RWPE2 (cell line): ENCODE measurements around the gene EXOC6B.

Experiments
- ATAC-seq: fragments of 200-7000 bp; cut with Tn5 transposase; 3 replicates; pipeline ENCODE4 v1.9.1; 2021; ENCODE audit warnings: low read depth
- DNase-seq: peaks from one replicate; pipeline ENCODE4 v3.0.0-alpha.2; 2020; ENCODE audit warnings: low spot score
- H3K27ac ChIP-seq: fragments of 450-650 bp; 2 replicates; pipeline ENCODE4 v1.5.1; 2017; ENCODE audit warnings: mild to moderate bottlenecking; ENCODE audit not compliant: poor library complexity, severe bottlenecking
- H3K27me3 ChIP-seq: fragments of 250-450 bp; sonication (Bioruptor Pico); 2 replicates; pipeline ENCODE4 v1.5.1; 2021; ENCODE audit warnings: mild to moderate bottlenecking, moderate library complexity; ENCODE audit not compliant: insufficient read depth, poor library complexity, severe bottlenecking
- H3K36me3 ChIP-seq: fragments of 250-450 bp; sonication (Bioruptor Pico); 2 replicates; pipeline ENCODE4 v1.5.1; 2020; ENCODE audit warnings: low read depth, mild to moderate bottlenecking, moderate library complexity
- H3K4me1 ChIP-seq: fragments of 250-450 bp; sonication (Bioruptor Pico); 2 replicates; pipeline ENCODE4 v1.5.1; 2021; ENCODE audit warnings: mild to moderate bottlenecking, moderate library complexity; ENCODE audit not compliant: insufficient read depth, poor library complexity, severe bottlenecking
- H3K4me3 ChIP-seq: fragments of 250-450 bp; sonication (Bioruptor Pico); 2 replicates; pipeline ENCODE4 v1.5.1; 2021; ENCODE audit warnings: mild to moderate bottlenecking, moderate library complexity; ENCODE audit not compliant: severe bottlenecking
- H3K9me3 ChIP-seq: fragments of 250-450 bp; sonication (Bioruptor Pico); 2 replicates; pipeline ENCODE4 v1.5.1; 2021; ENCODE audit warnings: mild to moderate bottlenecking, moderate library complexity; ENCODE audit not compliant: severe bottlenecking
- TF ChIP-seq, protein P1 (sequence below): fragments of 450-650 bp; IDR thresholded peaks from one replicate; pipeline ENCODE4 v1.5.1; 2017; ENCODE audit warnings: mild to moderate bottlenecking, moderate library complexity; ENCODE audit not compliant: poor library complexity, severe bottlenecking

Gene EXOC6B

DNA sequence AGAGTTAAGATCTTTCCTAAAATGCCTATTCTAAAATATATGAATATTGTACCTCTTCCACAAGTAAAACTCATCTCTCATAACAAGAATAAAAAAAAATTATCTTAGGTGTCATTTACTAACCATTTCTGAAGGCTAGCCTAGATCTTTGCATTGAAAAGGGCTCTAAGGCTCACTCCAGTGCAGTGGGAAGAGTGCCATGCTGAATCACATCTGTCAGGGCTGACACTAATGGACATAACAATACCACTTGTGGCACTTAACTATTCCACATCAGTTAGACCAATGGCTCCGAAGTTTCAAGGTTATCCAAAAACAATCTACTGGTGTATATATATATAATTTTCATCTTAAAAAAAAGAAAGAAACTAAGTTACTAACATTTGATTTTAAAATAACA is 130.2 kb downstream of the EXOC6B start:
- TF ChIP-seq, protein P1, sequence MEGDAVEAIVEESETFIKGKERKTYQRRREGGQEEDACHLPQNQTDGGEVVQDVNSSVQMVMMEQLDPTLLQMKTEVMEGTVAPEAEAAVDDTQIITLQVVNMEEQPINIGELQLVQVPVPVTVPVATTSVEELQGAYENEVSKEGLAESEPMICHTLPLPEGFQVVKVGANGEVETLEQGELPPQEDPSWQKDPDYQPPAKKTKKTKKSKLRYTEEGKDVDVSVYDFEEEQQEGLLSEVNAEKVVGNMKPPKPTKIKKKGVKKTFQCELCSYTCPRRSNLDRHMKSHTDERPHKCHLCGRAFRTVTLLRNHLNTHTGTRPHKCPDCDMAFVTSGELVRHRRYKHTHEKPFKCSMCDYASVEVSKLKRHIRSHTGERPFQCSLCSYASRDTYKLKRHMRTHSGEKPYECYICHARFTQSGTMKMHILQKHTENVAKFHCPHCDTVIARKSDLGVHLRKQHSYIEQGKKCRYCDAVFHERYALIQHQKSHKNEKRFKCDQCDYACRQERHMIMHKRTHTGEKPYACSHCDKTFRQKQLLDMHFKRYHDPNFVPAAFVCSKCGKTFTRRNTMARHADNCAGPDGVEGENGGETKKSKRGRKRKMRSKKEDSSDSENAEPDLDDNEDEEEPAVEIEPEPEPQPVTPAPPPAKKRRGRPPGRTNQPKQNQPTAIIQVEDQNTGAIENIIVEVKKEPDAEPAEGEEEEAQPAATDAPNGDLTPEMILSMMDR = no peak
- no peak overlapping the region for H3K27ac ChIP-seq
- no peak overlapping the region for H3K4me3 ChIP-seq
- ATAC-seq = no peak
- no peaks in the 10 kb centered on the region for H3K36me3 ChIP-seq
- H3K9me3 ChIP-seq = no peaks in the 10 kb centered on the region
- no peak for DNase-seq
- no peaks in the 10 kb centered on the region for H3K4me1 ChIP-seq
- no peaks in the 10 kb centered on the region for H3K27me3 ChIP-seq

DNA sequence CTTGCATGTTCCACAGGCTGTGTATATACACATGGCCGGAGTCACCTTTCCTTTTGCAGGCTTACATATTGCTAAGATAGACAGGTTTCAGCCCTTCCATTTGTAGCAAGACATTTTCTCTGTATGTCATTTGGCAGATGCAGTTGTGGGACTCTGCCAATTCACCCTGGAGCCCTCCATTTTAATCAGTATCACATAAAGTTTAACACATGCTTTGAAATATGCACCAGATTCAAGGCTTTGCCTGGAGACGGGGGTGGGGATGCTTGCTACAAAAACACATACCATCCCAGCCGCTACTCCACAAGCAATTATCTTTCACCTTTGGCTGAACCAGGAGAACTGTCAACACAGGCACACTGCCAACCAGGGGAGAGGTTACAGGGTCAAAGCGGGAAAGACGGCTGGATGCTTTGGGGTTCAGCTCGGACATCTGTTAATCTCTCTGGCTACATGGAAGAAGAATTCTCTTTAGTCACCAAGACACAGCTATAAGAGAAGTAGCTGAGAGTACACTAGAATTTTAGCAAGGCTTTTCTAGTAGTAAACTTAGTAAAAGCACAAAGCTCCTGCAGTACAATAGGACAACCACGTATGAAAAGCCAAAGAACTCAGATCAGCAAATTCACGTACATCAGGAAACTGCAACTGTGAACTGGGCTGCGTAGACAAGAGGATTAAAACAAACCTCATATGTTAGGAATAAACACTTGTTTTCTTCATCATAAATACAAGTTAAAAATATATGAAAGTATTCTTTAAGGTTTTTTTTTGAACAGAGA is 130.9 kb downstream of the EXOC6B start:
- TF ChIP-seq, protein P1 = no peak
- H3K4me3 ChIP-seq = no peak overlapping the region
- no peaks in the 10 kb centered on the region for H3K9me3 ChIP-seq
- H3K36me3 ChIP-seq = no peaks in the 10 kb centered on the region
- DNase-seq = no peak
- H3K27me3 ChIP-seq = no peaks in the 10 kb centered on the region
- no peak overlapping the region for H3K27ac ChIP-seq
- no peaks in the 10 kb centered on the region for H3K4me1 ChIP-seq
- no peak for ATAC-seq

DNA sequence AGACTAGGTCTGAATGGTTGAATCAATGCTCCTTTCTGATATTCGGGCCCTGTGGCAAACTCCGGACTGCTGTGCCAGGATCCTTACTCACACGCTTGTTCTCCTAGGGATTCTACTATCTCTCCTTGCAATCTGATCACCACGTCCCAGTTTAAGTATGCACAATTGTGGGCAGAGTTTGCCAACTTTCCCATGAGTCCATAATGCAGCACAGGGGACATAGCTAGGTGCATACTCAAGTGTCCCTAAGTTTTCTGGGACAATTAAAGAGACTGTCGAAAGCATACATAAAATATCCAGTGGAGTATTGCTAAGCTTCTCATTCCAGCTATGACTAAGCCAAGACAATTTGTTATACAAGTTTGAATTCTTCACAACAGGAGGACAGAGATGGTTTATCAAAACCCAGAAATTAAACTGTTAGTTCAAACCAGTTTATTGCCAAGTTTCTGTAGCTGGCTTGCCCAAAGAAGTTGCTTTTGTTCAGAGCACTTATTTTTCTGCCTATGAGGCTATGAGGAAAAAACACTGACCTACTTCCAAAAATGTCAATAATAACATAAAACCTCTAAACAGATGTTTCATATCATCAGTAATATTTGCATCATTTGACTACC is 136.1 kb downstream of the EXOC6B start:
- TF ChIP-seq, protein P1 = no peak
- no peak for ATAC-seq
- no peak for DNase-seq
- Histone ChIP-seq H3K27ac (no peak overlapping the region), H3K27me3 (no peaks in the 10 kb centered on the region), H3K4me1 (no peaks in the 10 kb centered on the region), H3K36me3 (no peaks in the 10 kb centered on the region; the same call in 1 of the 2 replicates), H3K4me3 (no peak overlapping the region), H3K9me3 (no peaks in the 10 kb centered on the region)

DNA sequence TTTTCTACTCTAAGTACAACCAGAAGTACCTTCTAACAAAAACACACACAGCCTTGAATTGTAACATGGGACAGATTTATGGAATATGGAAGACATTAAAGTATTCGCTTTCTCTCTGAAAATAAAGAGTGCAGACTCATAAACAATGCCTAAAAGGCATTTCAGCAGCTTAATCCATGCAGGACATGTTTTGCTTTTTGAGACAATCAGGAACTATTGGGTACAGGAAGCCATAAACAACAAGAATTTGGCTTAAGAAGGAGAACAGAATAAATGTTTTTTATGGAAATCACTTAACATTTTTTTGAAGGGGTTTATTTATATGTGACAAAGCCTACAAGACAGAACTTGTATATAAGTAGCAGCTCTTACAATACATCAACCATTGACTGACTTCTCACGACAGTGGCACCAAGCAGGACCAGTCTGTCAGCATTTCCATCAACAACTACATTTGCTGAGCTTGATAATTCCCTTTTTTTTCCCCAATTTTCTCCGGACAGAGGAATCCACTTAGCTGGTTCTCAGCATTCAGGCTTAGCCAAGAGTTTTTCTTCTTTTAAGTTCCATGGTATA is 140.1 kb downstream of the EXOC6B start:
- TF ChIP-seq, protein P1 = no peak
- Histone ChIP-seq H3K27ac (no peak overlapping the region), H3K36me3 (no peaks in the 10 kb centered on the region; the same call in 1 of the 2 replicates), H3K9me3 (no peaks in the 10 kb centered on the region), H3K27me3 (no peaks in the 10 kb centered on the region), H3K4me1 (no peaks in the 10 kb centered on the region), H3K4me3 (no peak overlapping the region)
- ATAC-seq (no peak), DNase-seq (no peak)

DNA sequence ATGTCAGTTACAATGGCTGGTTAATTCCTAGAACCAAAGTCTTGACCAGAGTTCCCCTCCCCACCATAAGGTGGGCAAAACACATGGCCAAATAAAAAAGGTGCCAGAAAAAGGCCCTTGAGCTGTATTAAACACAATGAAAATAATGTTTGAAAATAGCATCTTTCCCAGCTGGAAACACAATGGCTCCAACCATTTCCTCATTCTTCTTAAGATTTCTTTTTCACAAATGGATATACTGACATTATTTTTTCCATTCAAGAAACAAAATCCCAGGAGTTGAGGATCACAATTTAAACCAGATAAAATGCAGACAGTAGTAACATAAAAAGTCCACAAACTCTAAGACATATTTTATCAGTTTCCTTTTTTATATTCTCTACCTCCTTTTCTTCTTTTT is 143.8 kb downstream of the EXOC6B start:
- no peaks in the 10 kb centered on the region for H3K9me3 ChIP-seq
- no peak overlapping the region for H3K4me3 ChIP-seq
- no peaks in the 10 kb centered on the region for H3K4me1 ChIP-seq
- ATAC-seq = no peak
- no peaks in the 10 kb centered on the region for H3K27me3 ChIP-seq
- TF ChIP-seq, protein P1 = no peak
- no peak overlapping the region for H3K27ac ChIP-seq
- no peak for DNase-seq
- H3K36me3 ChIP-seq = peaks cover 6% of the 10 kb centered on the region; the same call in 1 of the 2 replicates
